K562 (cell line): ENCODE measurements around the gene PKHD1. TPM values are rescaled to one million over a fixed set of nuclear protein-coding genes. Genes with fewer than 3 reads are reported as not detected.

Experiments used
- ATAC-seq: fragments of 200-7000 bp; cut with Tn5 transposase; 3 replicates; pipeline ENCODE4 v1.9.1; 2020; ENCODE audit warnings: moderate library complexity
- BruUV-seq: library from RNA; stranded (reverse); fragments of 400-500 nt; replicated peaks from 2 replicates; lab custom pipeline; 2021; lab: Mats Ljungman, UMichigan
- CTCF ChIA-PET: fragments of 300-600 bp; formaldehyde crosslinking; extraction: SDS; loops from one replicate; lab custom pipeline; 2021; ENCODE audit warnings: low intra/inter-chr PET ratio; lab: Yijun Ruan, JAX
- POLR2A ChIA-PET: fragments of 300-600, 350-650 bp; sonication (Branson Sonifier 250); formaldehyde crosslinking; extraction: SDS; loops from one replicate; lab custom pipeline; 2021; ENCODE audit warnings: antibody characterized with exemption, inconsistent platforms; lab: Yijun Ruan, JAX
- DNase-seq, 4 experiments: peaks; one replicate each; pipeline versions ENCODE4 v3.0.0 to v3.0.0-alpha.2; 2011 to 2018; ENCODE audit warnings: low spot score in 3 of 4, mixed read lengths in 3 of 4; ENCODE audit errors: extremely low read depth in 1 of 4
- FAIRE-seq: peaks from 2 replicates; lab custom pipeline; 2011; peaks lifted over from hg19 to GRCh38; lab: Jason Lieb, UNC
- H2AFZ ChIP-seq: 2 replicates; pipeline ENCODE4 v1.6.0; 2011; ENCODE audit warnings: low read depth, low read length, control low read depth, inconsistent platforms
- H3K27ac ChIP-seq: fragments of 200-600 bp; 3 replicates; pipeline ENCODE4 v1.8.0; 2011; ENCODE audit warnings: low read depth, mild to moderate bottlenecking, control low read depth, inconsistent platforms, low read length, moderate library complexity, mixed read lengths; ENCODE audit errors: extremely low read depth
- H3K27me3 ChIP-seq, 2 experiments: fragments of 300-600 bp in 1 of 2; 2 replicates in 1 of 2; 3 replicates in 1 of 2; pipeline versions ENCODE4 v1.6.0 to v1.8.0; 2011; ENCODE audit warnings: inconsistent platforms in 2 of 2, low read length in 2 of 2, mild to moderate bottlenecking in 1 of 2, mixed read lengths in 1 of 2, moderate library complexity in 1 of 2; ENCODE audit not compliant: control insufficient read depth in 2 of 2, insufficient read depth in 2 of 2
- H3K36me3 ChIP-seq: fragments of 300-600 bp; 3 replicates; pipeline ENCODE4 v1.8.0; 2011; ENCODE audit warnings: mild to moderate bottlenecking, low read length, inconsistent platforms; ENCODE audit not compliant: control insufficient read depth, insufficient read depth
- H3K4me1 ChIP-seq, 2 experiments: fragments of 200-600 bp in 1 of 2; replicated peaks in 1 of 2; 2 replicates in 1 of 2; 3 replicates in 1 of 2; pipeline versions ENCODE4 v1.5.1 to v1.8.0; 2011; ENCODE audit warnings: inconsistent platforms in 2 of 2, low read length in 2 of 2, mild to moderate bottlenecking in 1 of 2, mixed read lengths in 1 of 2, moderate library complexity in 1 of 2; ENCODE audit not compliant: control insufficient read depth in 2 of 2, insufficient read depth in 2 of 2
- H3K4me2 ChIP-seq: 2 replicates; pipeline ENCODE4 v1.6.1; 2011; ENCODE audit warnings: low read length, control low read depth, inconsistent platforms, mixed read lengths; ENCODE audit not compliant: insufficient read depth
- H3K4me3 ChIP-seq: fragments of 200-600 bp; sonication (generic), shearing (Covaris generic); 2 replicates; pipeline ENCODE4 v1.5.1; 2016; ENCODE audit warnings: control low read depth, inconsistent platforms
- H3K79me2 ChIP-seq: fragments of 200-600 bp; 3 replicates; pipeline ENCODE4 v1.8.0; 2011; ENCODE audit warnings: low read length, inconsistent platforms; ENCODE audit not compliant: control insufficient read depth, insufficient read depth
- H3K9ac ChIP-seq, 2 experiments: 2 replicates each; pipeline versions ENCODE4 v1.6.0 to v1.6.1; 2011; ENCODE audit warnings: low read depth in 2 of 2, low read length in 2 of 2, control low read depth in 1 of 2, inconsistent platforms in 1 of 2, mild to moderate bottlenecking in 1 of 2, mixed read lengths in 1 of 2; ENCODE audit not compliant: insufficient read depth in 1 of 2
- H3K9me1 ChIP-seq: one replicate; pipeline ENCODE4 v1.6.0; 2011; ENCODE audit warnings: inconsistent platforms, mild to moderate bottlenecking, low read length, moderate library complexity; ENCODE audit not compliant: control insufficient read depth, insufficient read depth
- H3K9me3 ChIP-seq: replicated peaks from 2 replicates; pipeline ENCODE4 v1.5.1; 2011; ENCODE audit warnings: low read depth, low read length, inconsistent platforms; ENCODE audit not compliant: control insufficient read depth, insufficient read depth
- H4K20me1 ChIP-seq: replicated peaks from 2 replicates; pipeline ENCODE4 v1.6.1; 2011; ENCODE audit warnings: low read length, inconsistent platforms, mixed read lengths; ENCODE audit not compliant: control insufficient read depth, insufficient read depth
- FIP1L1 ChIP-seq: fragments of 200-400 bp; formaldehyde crosslinking; IDR thresholded peaks from 2 replicates; pipeline ENCODE4 v1.6.1; 2018; ENCODE audit warnings: mild to moderate bottlenecking, low read depth, low read length; ENCODE audit not compliant: poor library complexity, severe bottlenecking
- GABPB1 ChIP-seq: sonication (generic); formaldehyde crosslinking; IDR thresholded peaks from 2 replicates; pipeline ENCODE4 v1.8.0; 2022; ENCODE audit warnings: mild to moderate bottlenecking, missing genetic modification reagents
- NELFE ChIP-seq: IDR thresholded peaks from 2 replicates; pipeline ENCODE4 v1.6.1; 2011; ENCODE audit warnings: mild to moderate bottlenecking; ENCODE audit not compliant: insufficient read depth, insufficient read length
- SIX5 ChIP-seq, 2 experiments: IDR thresholded peaks; 2 replicates each; pipeline ENCODE4 v1.6.1; 2011; ENCODE audit warnings: low read length in 2 of 2, borderline replicate concordance in 1 of 2, low read depth in 1 of 2, mild to moderate bottlenecking in 1 of 2, moderate library complexity in 1 of 2; ENCODE audit not compliant: insufficient read depth in 1 of 2
- STAT6 ChIP-seq: sonication (generic); formaldehyde crosslinking; IDR thresholded peaks from 2 replicates; pipeline ENCODE4 v1.8.1; 2023; ENCODE audit warnings: mild to moderate bottlenecking, missing genetic modification reagents
- ZNF76 ChIP-seq: fragments of 250-450 bp; sonication (Bioruptor Pico); IDR thresholded peaks from 2 replicates; pipeline ENCODE4 v1.4.0; 2020; ENCODE audit warnings: mild to moderate bottlenecking, moderate library complexity, borderline replicate concordance
- WGBS: fragments of 100-300 bp; shearing (Covaris generic); methylation state at CpG from one replicate; pipeline ENCODE4 v1.1.6; 2016; ENCODE audit warnings: low coverage, mixed read lengths; ENCODE audit not compliant: insufficient coverage; ENCODE audit errors: missing lambda C conversion rate; 5-methylcytosine and 5-hydroxymethylcytosine counted together
- in situ Hi-C: fragments of 300-500 bp; cut with MboI; formaldehyde crosslinking; loops from 4 replicates; pipeline ENCODE4 v1.15.0; 2018; ENCODE audit warnings: inconsistent platforms, mixed read lengths
- intact Hi-C: fragments of 100-400 bp; cut with micrococcal nuclease; formaldehyde crosslinking; loops from 2 replicates; pipeline ENCODE4 v1.14.2; 2022
- polyA plus RNA-seq, 8 experiments: library from polyadenylated mRNA; depleted of rRNA in 4 of 8; stranded (reverse) in 5 of 8; unstranded in 3 of 8; fragments of >200 nt; fragmentation: Nextera tagmentation in 2 of 8; fragmentation: Illumina TruSeq in 1 of 8; extraction: Ambion mirVana in 2 of 8; extraction: Trizol in 1 of 8; gene quantifications; 2 replicates each; pipeline versions ENCODE4 v1.2.1 to v1.2.3, GENCODE V29; 2011 to 2014; ENCODE audit warnings: inconsistent platforms in 1 of 8, missing spikeins in 1 of 8
- total RNA-seq, 7 experiments: library from RNA; depleted of rRNA in 6 of 7; stranded (reverse); fragments of >200 nt in 6 of 7; fragmentation: Illumina TruSeq in 2 of 7; extraction: Trizol in 2 of 7; gene quantifications; 2 replicates each; pipeline versions ENCODE4 v1.2.1 to v1.2.3, GENCODE V29; 2011 to 2021; ENCODE audit warnings: low replicate concordance in 1 of 7

The PKHD1 gene
- total and polyA plus RNA-seq, 9 of the 15 experiments (the other 6 are each of a cell fraction or from before 2014, with no cell fraction given), result 0.01 to 0.04 (median 0.01) TPM; not detected in 6

- TF ChIP-seq NELFE (no peak), STAT6 (CRISPR knock-in tag) (no peak), FIP1L1 (no peak), SIX5 (IDR thresholded peaks at IDR 0.05; ENCODE audit: borderline replicate concordance in 1 of 2, insufficient read depth in 1 of 2, low read depth in 1 of 2, low read length in 2 of 2) (no peak)
These were observed 77.8 kb downstream of the PKHD1 start (continued) for GRCh38 chr6:52009466-52010140.

GRCh38 chr6:52000064-52000463 is 87.3 kb downstream of the PKHD1 start:
- no peak overlapping the region for H3K4me2 ChIP-seq
- ATAC-seq, result no peak
- intact Hi-C loops, result no loop called here
- no peak for TF ChIP-seq GABPB1 (CRISPR knock-in tag)
- TF ChIP-seq ZNF76 (CRISPR knock-in tag), result no peak
- H3K4me3 ChIP-seq, result no peak overlapping the region
- no peak overlapping the region for H2AFZ ChIP-seq
- no peaks in the 10 kb centered on the region for H3K79me2 ChIP-seq
- no peak for FAIRE-seq
- H3K27ac ChIP-seq, result no peak overlapping the region
- H3K4me1 ChIP-seq, result no peaks in the 10 kb centered on the region
- no peaks in the 10 kb centered on the region for H3K27me3 ChIP-seq
- ChIA-PET POLR2A (interaction anchor here (0.8 kb wide), 1 partner anchor 26 kb away, joined by 3 read pairs; no protein-coding TSS in a partner anchor), CTCF (no interaction called here)
- no peaks in the 10 kb centered on the region for H3K9me3 ChIP-seq
- no TSS peak for BruUV-seq
- H3K9me1 ChIP-seq, result no peaks in the 10 kb centered on the region
- H3K36me3 ChIP-seq, result no peaks in the 10 kb centered on the region
- no peak for DNase-seq
- no peaks in the 10 kb centered on the region for H4K20me1 ChIP-seq
- 2% methylated on average over 3 of the region's 3 CpGs for WGBS
- in situ Hi-C loops, result loop anchor here (25.0 kb wide), 2 partner anchors 1188 to 1863 kb away; partner anchors contain the start of gene TFAP2B
- H3K9ac ChIP-seq, result no peak overlapping the region
